Muscle layer of colon (tissue), 2 donors: ENCODE results near the gene COX19.

ENCODE experiments used
- H3K27ac ChIP-seq: one replicate; pipeline ENCODE4 v1.7.0; 2013; ENCODE audit warnings: low read depth, mild to moderate bottlenecking, low read length, moderate library complexity
- H3K27me3 ChIP-seq, 2 donors: one replicate each; pipeline ENCODE4 v1.7.0; 2013; ENCODE audit warnings: low read length in 2 of 2, mild to moderate bottlenecking in 2 of 2; ENCODE audit not compliant: insufficient read depth in 2 of 2, control insufficient read depth in 1 of 2
- H3K36me3 ChIP-seq: one replicate; pipeline ENCODE4 v1.7.0; 2013; ENCODE audit warnings: mild to moderate bottlenecking, low read length; ENCODE audit not compliant: insufficient read depth
- H3K4me1 ChIP-seq: one replicate; pipeline ENCODE4 v1.7.0; 2013; ENCODE audit warnings: mild to moderate bottlenecking, low read length; ENCODE audit not compliant: insufficient read depth
- H3K4me3 ChIP-seq, 2 donors: one replicate each; pipeline ENCODE4 v1.7.0; 2013; ENCODE audit warnings: low read length in 2 of 2, low read depth in 1 of 2, mild to moderate bottlenecking in 1 of 2, moderate library complexity in 1 of 2
- H3K9ac ChIP-seq: one replicate; pipeline ENCODE4 v1.7.0; 2013; ENCODE audit warnings: low read length
- H3K9me3 ChIP-seq: one replicate; pipeline ENCODE4 v1.7.0; 2013; ENCODE audit warnings: mild to moderate bottlenecking, low read length
- donor health status: abdominal sarcoma.
- donor health status: Adenocarcinoma of cecum.

COX19 gene

GRCh38 chr7:987909-988308 lies 12.6 kb upstream of the COX19 start:
- Histone ChIP-seq H3K27ac (no peak overlapping the region), H3K9me3 (no peaks in the 10 kb centered on the region), H3K36me3 (no peaks in the 10 kb centered on the region), H3K4me3 (no peak overlapping the region), H3K27me3 (peaks cover 7 to 49% of the 10 kb centered on the region in 2 donors), H3K9ac (no peak overlapping the region), H3K4me1 (peaks cover 3% of the 10 kb centered on the region)

- peaks cover 7 to 58% of the 10 kb centered on the region in 2 donors for H3K27me3 ChIP-seq
- H3K9me3 ChIP-seq, result no peaks in the 10 kb centered on the region
- H3K4me3 ChIP-seq, result no peak overlapping the region
- H3K36me3 ChIP-seq, result no peaks in the 10 kb centered on the region
- H3K9ac ChIP-seq, result no peak overlapping the region
- no peak overlapping the region for H3K27ac ChIP-seq
- H3K4me1 ChIP-seq, result no peaks in the 10 kb centered on the region
Measured at GRCh38 chr7:986766-987751, 11.7 kb upstream of the COX19 start.

- no peaks in the 10 kb centered on the region for H3K36me3 ChIP-seq
- H3K4me1 ChIP-seq, result no peaks in the 10 kb centered on the region
- peaks cover 7 to 59% of the 10 kb centered on the region in 2 donors for H3K27me3 ChIP-seq
- no peak overlapping the region for H3K9ac ChIP-seq
- H3K27ac ChIP-seq, result no peak overlapping the region
- no peak overlapping the region for H3K4me3 ChIP-seq
- no peaks in the 10 kb centered on the region for H3K9me3 ChIP-seq
Measured at GRCh38 chr7:985915-986741, 10.8 kb upstream of the COX19 start.

GRCh38 chr7:985127-985416 lies 9.7 kb upstream of the COX19 start:
- peaks cover 7 to 59% of the 10 kb centered on the region in 2 donors for H3K27me3 ChIP-seq
- H3K27ac ChIP-seq, result no peak overlapping the region
- H3K4me3 ChIP-seq, result no peak overlapping the region
- H3K9me3 ChIP-seq, result no peaks in the 10 kb centered on the region
- H3K36me3 ChIP-seq, result no peaks in the 10 kb centered on the region
- no peak overlapping the region for H3K9ac ChIP-seq
- H3K4me1 ChIP-seq, result no peaks in the 10 kb centered on the region

GRCh38 chr7:984361-985126 lies 9.2 kb upstream of the COX19 start:
- Histone ChIP-seq H3K27me3 (peaks cover 7 to 59% of the 10 kb centered on the region in 2 donors), H3K4me1 (no peaks in the 10 kb centered on the region), H3K27ac (no peak overlapping the region), H3K9ac (no peak overlapping the region), H3K4me3 (no peak overlapping the region), H3K36me3 (no peaks in the 10 kb centered on the region), H3K9me3 (no peaks in the 10 kb centered on the region)

- H3K4me3 ChIP-seq, result no peak overlapping the region
- H3K27me3 ChIP-seq, result peaks cover 7 to 52% of the 10 kb centered on the region in 2 donors
- H3K9me3 ChIP-seq, result no peaks in the 10 kb centered on the region
- no peak overlapping the region for H3K27ac ChIP-seq
- H3K36me3 ChIP-seq, result no peaks in the 10 kb centered on the region
- H3K4me1 ChIP-seq, result no peaks in the 10 kb centered on the region
- H3K9ac ChIP-seq, result no peak overlapping the region
Measured at GRCh38 chr7:983616-984071, 8.3 kb upstream of the COX19 start.

- Histone ChIP-seq H3K9me3 (no peaks in the 10 kb centered on the region), H3K27ac (no peak within 1 kb of the TSS), H3K4me1 (no peaks in the 10 kb centered on the region)
Measured at GRCh38 chr7:983004-983615, 7.8 kb upstream of the COX19 start, which contains the start of gene CYP2W1. CYP2W1 (plus strand) TSS chr7:983181; CDS start chr7:983212, 31 bp downstream.

GRCh38 chr7:982511-983003 lies 7.2 kb upstream of the COX19 start:
- Histone ChIP-seq H3K4me3 (no peak overlapping the region), H3K27ac (no peak overlapping the region), H3K9ac (no peak overlapping the region), H3K27me3 (peaks cover under 1 to 41% of the 10 kb centered on the region in 2 donors), H3K9me3 (no peaks in the 10 kb centered on the region), H3K4me1 (no peaks in the 10 kb centered on the region), H3K36me3 (no peaks in the 10 kb centered on the region)

More at GRCh38 chr7:983004-983615, 7.8 kb upstream of the COX19 start, which contains the start of gene CYP2W1:
- Histone ChIP-seq H3K4me3 (no peak within 1 kb of the TSS), H3K27me3 (peaks cover 6 to 47% of the 10 kb centered on the region in 2 donors), H3K36me3 (no peaks in the 10 kb centered on the region), H3K9ac (no peak within 1 kb of the TSS)

- Histone ChIP-seq H3K9me3 (no peaks in the 10 kb centered on the region), H3K4me1 (no peaks in the 10 kb centered on the region), H3K4me3 (no peak overlapping the region), H3K9ac (no peak overlapping the region), H3K27me3 (peaks cover 0 to 35% of the 10 kb centered on the region in 2 donors), H3K27ac (no peak overlapping the region), H3K36me3 (no peaks in the 10 kb centered on the region)
Measured at GRCh38 chr7:981793-982510, 6.6 kb upstream of the COX19 start.

- Histone ChIP-seq H3K27me3 (peaks cover 0 to 27% of the 10 kb centered on the region in 2 donors), H3K36me3 (no peaks in the 10 kb centered on the region), H3K4me3 (no peak overlapping the region), H3K27ac (no peak overlapping the region), H3K9ac (no peak overlapping the region), H3K4me1 (peaks cover 4% of the 10 kb centered on the region), H3K9me3 (no peaks in the 10 kb centered on the region)
Measured at GRCh38 chr7:979886-980571, 4.7 kb upstream of the COX19 start.
